Caco-2 (cell line): ENCODE results near the gene TMEM132D. TPM values are rescaled to one million over a fixed set of nuclear protein-coding genes. Genes with fewer than 3 reads are reported as not detected.

Experiments
- BruUV-seq: library from RNA; stranded (reverse); fragments of 400-500 nt; replicated peaks from 2 replicates; lab custom pipeline; 2021; lab: Mats Ljungman, UMichigan
- CTCF ChIA-PET: fragments of 300-600 bp; sonication (Branson Sonifier 250); formaldehyde crosslinking; loops from one replicate; lab custom pipeline; 2022; ENCODE audit warnings: antibody characterized with exemption; lab: Charles Lee
- POLR2A ChIA-PET: fragments of 300-600 bp; sonication (Branson Sonifier 250); formaldehyde crosslinking; loops from one replicate; lab custom pipeline; 2022; ENCODE audit warnings: antibody characterized with exemption; lab: Charles Lee
- DNase-seq, 2 experiments: peaks; one replicate each; pipeline versions ENCODE4 v3.0.0 to v3.0.0-alpha.2; 2020 to 2022
- H3K27me3 ChIP-seq: replicated peaks from 2 replicates; pipeline ENCODE4 v1.6.0; 2011; ENCODE audit warnings: low read length; ENCODE audit not compliant: control insufficient read depth, insufficient read depth
- H3K36me3 ChIP-seq: 2 replicates; pipeline ENCODE4 v1.5.1; 2011; ENCODE audit warnings: low read length; ENCODE audit not compliant: control insufficient read depth, insufficient read depth
- H3K4me1 ChIP-seq: fragments of 250-450 bp; sonication (Bioruptor Pico); 2 replicates; pipeline ENCODE4 v1.5.1; 2020; ENCODE audit warnings: mild to moderate bottlenecking
- H3K4me3 ChIP-seq: 2 replicates; pipeline ENCODE4 v1.5.1; 2011; ENCODE audit warnings: low read depth, mild to moderate bottlenecking, control low read depth, low read length
- H3K9me3 ChIP-seq: fragments of 250-450 bp; sonication (Bioruptor Pico); 2 replicates; pipeline ENCODE4 v1.5.1; 2020; ENCODE audit warnings: mild to moderate bottlenecking, moderate library complexity
- H3K27ac Mint-ChIP-seq: one replicate; pipeline ENCODE4 v1.8.0; 2022; ENCODE audit warnings: mixed read lengths; ENCODE audit not compliant: unreplicated experiment
- H3K27me3 Mint-ChIP-seq: one replicate; pipeline ENCODE4 v1.8.0; 2022; ENCODE audit warnings: mixed read lengths; ENCODE audit not compliant: insufficient read depth, unreplicated experiment
- H3K36me3 Mint-ChIP-seq: one replicate; pipeline ENCODE4 v1.8.0; 2022; ENCODE audit warnings: mild to moderate bottlenecking, mixed read lengths; ENCODE audit not compliant: insufficient read depth, unreplicated experiment
- H3K4me1 Mint-ChIP-seq: one replicate; pipeline ENCODE4 v1.8.0; 2022; ENCODE audit warnings: low read depth, mixed read lengths; ENCODE audit not compliant: unreplicated experiment
- H3K4me3 Mint-ChIP-seq: one replicate; pipeline ENCODE4 v1.8.0; 2022; ENCODE audit warnings: mild to moderate bottlenecking, moderate library complexity, mixed read lengths; ENCODE audit not compliant: unreplicated experiment
- H3K9me3 Mint-ChIP-seq: one replicate; pipeline ENCODE4 v1.8.0; 2022; ENCODE audit warnings: mixed read lengths; ENCODE audit not compliant: unreplicated experiment
- intact Hi-C: fragments of 100-400 bp; cut with micrococcal nuclease; formaldehyde crosslinking; loops from one replicate; pipeline ENCODE4 v1.10.0; 2022; ENCODE audit not compliant: unreplicated experiment
- total RNA-seq: library from RNA; stranded (reverse); gene quantifications from 2 replicates; pipeline ENCODE4 v1.2.3, GENCODE V29; 2022
- TF ChIP-seq, protein P1 (sequence below), 2 experiments: fragments of 200-600 bp in 1 of 2; IDR thresholded peaks; 1 replicate in 1 of 2; 2 replicates in 1 of 2; pipeline versions ENCODE4 v1.5.1 to v1.8.0; 2011 to 2022; ENCODE audit warnings: antibody characterized with exemption in 1 of 2, control low read depth in 1 of 2, inconsistent platforms in 1 of 2, low read depth in 1 of 2, low read length in 1 of 2, mild to moderate bottlenecking in 1 of 2, moderate library complexity in 1 of 2; ENCODE audit not compliant: insufficient read depth in 1 of 2, severe bottlenecking in 1 of 2, unreplicated experiment in 1 of 2

TMEM132D gene
- total RNA-seq, 1 experiment from 2014 or later = not detected

GRCh38 chr12:129496226-129496625, 407.6 kb downstream of the TMEM132D start:
- Mint-ChIP-seq H3K9me3 (peaks cover 10% of the 10 kb centered on the region), H3K27ac (no peak overlapping the region), H3K4me3 (no peak overlapping the region), H3K27me3 (peaks cover 4% of the 10 kb centered on the region), H3K36me3 (no peaks in the 10 kb centered on the region), H3K4me1 (no peaks in the 10 kb centered on the region)
- Histone ChIP-seq H3K9me3 (no peaks in the 10 kb centered on the region), H3K36me3 (no peaks in the 10 kb centered on the region), H3K4me3 (no peak overlapping the region), H3K4me1 (no peaks in the 10 kb centered on the region), H3K27me3 (no peaks in the 10 kb centered on the region)
- no TSS peak for BruUV-seq
- TF ChIP-seq, protein P1, sequence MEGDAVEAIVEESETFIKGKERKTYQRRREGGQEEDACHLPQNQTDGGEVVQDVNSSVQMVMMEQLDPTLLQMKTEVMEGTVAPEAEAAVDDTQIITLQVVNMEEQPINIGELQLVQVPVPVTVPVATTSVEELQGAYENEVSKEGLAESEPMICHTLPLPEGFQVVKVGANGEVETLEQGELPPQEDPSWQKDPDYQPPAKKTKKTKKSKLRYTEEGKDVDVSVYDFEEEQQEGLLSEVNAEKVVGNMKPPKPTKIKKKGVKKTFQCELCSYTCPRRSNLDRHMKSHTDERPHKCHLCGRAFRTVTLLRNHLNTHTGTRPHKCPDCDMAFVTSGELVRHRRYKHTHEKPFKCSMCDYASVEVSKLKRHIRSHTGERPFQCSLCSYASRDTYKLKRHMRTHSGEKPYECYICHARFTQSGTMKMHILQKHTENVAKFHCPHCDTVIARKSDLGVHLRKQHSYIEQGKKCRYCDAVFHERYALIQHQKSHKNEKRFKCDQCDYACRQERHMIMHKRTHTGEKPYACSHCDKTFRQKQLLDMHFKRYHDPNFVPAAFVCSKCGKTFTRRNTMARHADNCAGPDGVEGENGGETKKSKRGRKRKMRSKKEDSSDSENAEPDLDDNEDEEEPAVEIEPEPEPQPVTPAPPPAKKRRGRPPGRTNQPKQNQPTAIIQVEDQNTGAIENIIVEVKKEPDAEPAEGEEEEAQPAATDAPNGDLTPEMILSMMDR (IDR thresholded peaks at IDR 0.05; ENCODE audit: insufficient read depth in 1 of 2, low read depth in 1 of 2, low read length in 1 of 2, severe bottlenecking in 1 of 2, unreplicated experiment in 1 of 2) = no peak
- no peak for DNase-seq
- intact Hi-C loops = no loop called here
- ChIA-PET CTCF (no interaction called here), POLR2A (no interaction called here)

DNA sequence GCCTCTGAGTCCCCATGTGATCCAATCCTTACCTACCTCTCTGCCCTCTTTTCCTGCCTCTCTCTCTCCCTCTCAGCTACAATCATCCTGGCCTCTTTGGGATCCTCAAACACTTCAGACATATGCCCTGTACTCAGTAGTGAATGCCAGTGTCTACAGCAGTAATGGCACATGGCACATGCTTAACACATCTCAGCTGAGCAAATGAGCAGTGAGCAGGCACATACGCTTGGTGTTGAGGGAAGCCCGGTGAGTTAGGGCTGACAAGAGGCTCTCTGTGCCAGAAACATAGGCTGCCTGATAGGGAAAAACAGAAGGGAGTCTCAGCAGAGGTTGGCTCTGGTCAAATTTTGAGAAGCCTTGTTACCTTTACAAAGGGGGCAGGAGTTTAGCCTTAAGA, 409.1 kb downstream of the TMEM132D start:
- Mint-ChIP-seq H3K4me1 (no peaks in the 10 kb centered on the region), H3K9me3 (peaks cover 10% of the 10 kb centered on the region), H3K4me3 (no peak overlapping the region), H3K36me3 (no peaks in the 10 kb centered on the region), H3K27me3 (peaks cover 4% of the 10 kb centered on the region), H3K27ac (no peak overlapping the region)
- BruUV-seq = no TSS peak
- TF ChIP-seq, protein P1 (IDR thresholded peaks at IDR 0.05; ENCODE audit: insufficient read depth in 1 of 2, low read depth in 1 of 2, low read length in 1 of 2, severe bottlenecking in 1 of 2, unreplicated experiment in 1 of 2) = no peak
- Histone ChIP-seq H3K9me3 (no peaks in the 10 kb centered on the region), H3K36me3 (no peaks in the 10 kb centered on the region), H3K27me3 (no peaks in the 10 kb centered on the region), H3K4me1 (no peaks in the 10 kb centered on the region), H3K4me3 (no peak overlapping the region)
- POLR2A ChIA-PET = no interaction called here
- intact Hi-C loops = no loop called here
- CTCF ChIA-PET = no interaction called here
- DNase-seq = no peak

DNA sequence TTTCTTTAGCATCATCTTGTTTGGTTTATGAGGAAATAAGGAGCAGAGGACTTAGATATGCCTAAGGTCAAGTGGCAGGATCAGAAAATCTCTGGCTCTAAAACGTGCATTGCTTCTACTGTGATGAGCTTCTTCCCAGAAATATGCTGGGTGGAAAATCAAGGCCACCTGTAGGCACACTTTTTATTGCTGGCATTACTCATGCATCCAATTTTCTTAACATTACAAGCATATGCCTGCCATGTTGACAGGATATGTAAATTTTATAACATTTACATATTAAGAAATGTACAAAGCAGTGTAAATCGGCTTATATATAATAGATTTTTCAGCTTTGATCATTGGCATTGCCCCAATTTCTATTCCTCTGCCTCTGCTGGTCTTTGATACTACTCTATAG, 409.6 kb downstream of the TMEM132D start:
- Histone ChIP-seq H3K27me3 (no peaks in the 10 kb centered on the region), H3K9me3 (no peaks in the 10 kb centered on the region), H3K4me1 (no peaks in the 10 kb centered on the region), H3K36me3 (no peaks in the 10 kb centered on the region), H3K4me3 (no peak overlapping the region)
- no peaks in the 10 kb centered on the region for H3K36me3 Mint-ChIP-seq
- no peak overlapping the region for H3K4me3 Mint-ChIP-seq
- DNase-seq = no peak
- POLR2A ChIA-PET = no interaction called here
- H3K4me1 Mint-ChIP-seq = no peaks in the 10 kb centered on the region
- H3K27me3 Mint-ChIP-seq = peaks cover 4% of the 10 kb centered on the region
- TF ChIP-seq, protein P1 (IDR thresholded peaks at IDR 0.05; ENCODE audit: insufficient read depth in 1 of 2, low read depth in 1 of 2, low read length in 1 of 2, severe bottlenecking in 1 of 2, unreplicated experiment in 1 of 2) = no peak
- peaks cover 10% of the 10 kb centered on the region for H3K9me3 Mint-ChIP-seq
- H3K27ac Mint-ChIP-seq = no peak overlapping the region
- intact Hi-C loops = no loop called here
- BruUV-seq = no TSS peak
- CTCF ChIA-PET = no interaction called here
